GM20000 (cell line): ENCODE data around the gene KRTAP10-10.

Source experiments
- DNase-seq: peaks from one replicate; pipeline ENCODE4 v3.0.0; 2012; ENCODE audit warnings: low spot score
- TF ChIP-seq, protein P1 (sequence below): IDR thresholded peaks from 2 replicates; pipeline ENCODE4 v1.5.1; 2012; ENCODE audit warnings: mild to moderate bottlenecking, control low read depth; ENCODE audit errors: extremely low read depth, missing control alignments

KRTAP10-10 gene

GRCh38 chr21:44687671-44688070, 50.5 kb downstream of the KRTAP10-10 start:
- TF ChIP-seq, protein P1, sequence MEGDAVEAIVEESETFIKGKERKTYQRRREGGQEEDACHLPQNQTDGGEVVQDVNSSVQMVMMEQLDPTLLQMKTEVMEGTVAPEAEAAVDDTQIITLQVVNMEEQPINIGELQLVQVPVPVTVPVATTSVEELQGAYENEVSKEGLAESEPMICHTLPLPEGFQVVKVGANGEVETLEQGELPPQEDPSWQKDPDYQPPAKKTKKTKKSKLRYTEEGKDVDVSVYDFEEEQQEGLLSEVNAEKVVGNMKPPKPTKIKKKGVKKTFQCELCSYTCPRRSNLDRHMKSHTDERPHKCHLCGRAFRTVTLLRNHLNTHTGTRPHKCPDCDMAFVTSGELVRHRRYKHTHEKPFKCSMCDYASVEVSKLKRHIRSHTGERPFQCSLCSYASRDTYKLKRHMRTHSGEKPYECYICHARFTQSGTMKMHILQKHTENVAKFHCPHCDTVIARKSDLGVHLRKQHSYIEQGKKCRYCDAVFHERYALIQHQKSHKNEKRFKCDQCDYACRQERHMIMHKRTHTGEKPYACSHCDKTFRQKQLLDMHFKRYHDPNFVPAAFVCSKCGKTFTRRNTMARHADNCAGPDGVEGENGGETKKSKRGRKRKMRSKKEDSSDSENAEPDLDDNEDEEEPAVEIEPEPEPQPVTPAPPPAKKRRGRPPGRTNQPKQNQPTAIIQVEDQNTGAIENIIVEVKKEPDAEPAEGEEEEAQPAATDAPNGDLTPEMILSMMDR: no peak
- DNase-seq: no peak
